Left ventricle myocardium inferior (tissue), 1 donor: ENCODE measurements around the gene KCTD20. TPM values are rescaled to one million over a fixed set of nuclear protein-coding genes. Genes with fewer than 3 reads are reported as not detected.

Source experiments
- DNase-seq: peaks from one replicate; pipeline ENCODE4 v3.0.0-alpha.2; 2020
- H3K27ac ChIP-seq: fragments of 200-600 bp; replicated peaks from 2 replicates; pipeline ENCODE4 v1.8.0; 2021
- H3K27me3 ChIP-seq: fragments of 200-600 bp; 2 replicates; pipeline ENCODE4 v1.8.0; 2021; ENCODE audit warnings: low read depth
- H3K36me3 ChIP-seq: fragments of 200-600 bp; 2 replicates; pipeline ENCODE4 v1.8.0; 2021
- H3K4me1 ChIP-seq: fragments of 200-600 bp; 2 replicates; pipeline ENCODE4 v1.8.0; 2021
- H3K4me3 ChIP-seq: fragments of 200-600 bp; 2 replicates; pipeline ENCODE4 v1.8.0; 2021; ENCODE audit warnings: mild to moderate bottlenecking, moderate library complexity
- H3K9me3 ChIP-seq: fragments of 200-600 bp; replicated peaks from 2 replicates; pipeline ENCODE4 v1.8.0; 2021
- intact Hi-C: fragments of 100-400 bp; cut with micrococcal nuclease; formaldehyde crosslinking; loops from one replicate; pipeline ENCODE4 v1.11.0; 2022
- total RNA-seq: library from RNA; stranded (reverse); fragmentation: NEBNext Ultra II Directional; extraction: Animal tissue kit (Norgen Biotek cat#: 25700); gene quantifications from one replicate; pipeline ENCODE4 v1.2.1, GENCODE V29; 2021
- TF ChIP-seq, protein P1 (sequence below): fragments of 200-600 bp; IDR thresholded peaks from 2 replicates; pipeline ENCODE4 v1.8.0; 2021; ENCODE audit warnings: antibody characterized with exemption, mild to moderate bottlenecking, borderline replicate concordance
- donor health status: DM: no; HTN: yes; CAD: no; lungs with severe emphysema.

Gene KCTD20
- total RNA-seq, 1 donor from 2014 or later, result 21.3 TPM

DNA sequence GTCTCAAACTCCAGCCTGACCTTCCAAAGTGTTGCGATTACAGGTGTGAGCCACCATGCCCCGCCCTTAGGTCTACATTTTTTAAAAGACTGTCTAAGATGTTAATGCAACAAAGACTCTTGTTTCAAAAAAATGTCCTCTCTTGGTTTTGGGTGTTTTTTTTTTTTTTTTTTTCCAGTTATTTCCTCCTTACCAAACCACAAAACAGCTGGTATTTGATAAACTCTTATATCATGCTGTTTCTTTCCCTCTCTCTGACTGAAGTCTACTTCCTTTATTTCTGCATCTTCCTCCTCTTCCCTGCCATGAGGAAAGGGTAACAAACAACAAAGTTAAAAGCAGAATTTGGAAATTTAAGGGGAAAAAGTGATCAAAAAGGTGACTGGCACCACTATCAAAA is 83.3 kb downstream of the KCTD20 start:
- intact Hi-C loops, result no loop called here
- H3K4me3 ChIP-seq, result no peak overlapping the region
- no peaks in the 10 kb centered on the region for H3K27me3 ChIP-seq
- H3K9me3 ChIP-seq, result no peaks in the 10 kb centered on the region
- no peak overlapping the region for H3K27ac ChIP-seq
- DNase-seq, result no peak
- H3K4me1 ChIP-seq, result peaks cover 32% of the 10 kb centered on the region
- peaks cover 50% of the 10 kb centered on the region for H3K36me3 ChIP-seq
- TF ChIP-seq, protein P1, sequence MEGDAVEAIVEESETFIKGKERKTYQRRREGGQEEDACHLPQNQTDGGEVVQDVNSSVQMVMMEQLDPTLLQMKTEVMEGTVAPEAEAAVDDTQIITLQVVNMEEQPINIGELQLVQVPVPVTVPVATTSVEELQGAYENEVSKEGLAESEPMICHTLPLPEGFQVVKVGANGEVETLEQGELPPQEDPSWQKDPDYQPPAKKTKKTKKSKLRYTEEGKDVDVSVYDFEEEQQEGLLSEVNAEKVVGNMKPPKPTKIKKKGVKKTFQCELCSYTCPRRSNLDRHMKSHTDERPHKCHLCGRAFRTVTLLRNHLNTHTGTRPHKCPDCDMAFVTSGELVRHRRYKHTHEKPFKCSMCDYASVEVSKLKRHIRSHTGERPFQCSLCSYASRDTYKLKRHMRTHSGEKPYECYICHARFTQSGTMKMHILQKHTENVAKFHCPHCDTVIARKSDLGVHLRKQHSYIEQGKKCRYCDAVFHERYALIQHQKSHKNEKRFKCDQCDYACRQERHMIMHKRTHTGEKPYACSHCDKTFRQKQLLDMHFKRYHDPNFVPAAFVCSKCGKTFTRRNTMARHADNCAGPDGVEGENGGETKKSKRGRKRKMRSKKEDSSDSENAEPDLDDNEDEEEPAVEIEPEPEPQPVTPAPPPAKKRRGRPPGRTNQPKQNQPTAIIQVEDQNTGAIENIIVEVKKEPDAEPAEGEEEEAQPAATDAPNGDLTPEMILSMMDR, result no peak

- TF ChIP-seq, protein P1, result no peak
- no peaks in the 10 kb centered on the region for H3K27me3 ChIP-seq
- H3K4me1 ChIP-seq, result peaks cover 30% of the 10 kb centered on the region
- H3K9me3 ChIP-seq, result no peaks in the 10 kb centered on the region
- intact Hi-C loops, result no loop called here
- no peak overlapping the region for H3K27ac ChIP-seq
- peaks cover 46% of the 10 kb centered on the region for H3K36me3 ChIP-seq
- no peak overlapping the region for H3K4me3 ChIP-seq
- no peak for DNase-seq
These were observed 90.5 kb downstream of the KCTD20 start for GRCh38 chr6:36533321-36533720.

GRCh38 chr6:36536873-36537547 is 94.2 kb downstream of the KCTD20 start:
- TF ChIP-seq, protein P1, result no peak
- no peak overlapping the region for H3K27ac ChIP-seq
- peaks cover 72% of the 10 kb centered on the region for H3K36me3 ChIP-seq

GRCh38 chr6:36539814-36540568 is 97.2 kb downstream of the KCTD20 start:
- Histone ChIP-seq H3K36me3 (peaks cover 59% of the 10 kb centered on the region), H3K27me3 (no peaks in the 10 kb centered on the region), H3K4me1 (peaks cover 48% of the 10 kb centered on the region), H3K9me3 (no peaks in the 10 kb centered on the region), H3K27ac (peak overlapping the region; percentile 78), H3K4me3 (no peak overlapping the region)
- DNase-seq, result no peak
- intact Hi-C loops, result loop anchor here (10.0 kb wide), 1 partner anchor 55 kb away; the partner anchor contains the start of gene SRSF3
- TF ChIP-seq, protein P1, result peak; percentile 53

More at GRCh38 chr6:36536873-36537547, 94.2 kb downstream of the KCTD20 start:
- H3K9me3 ChIP-seq, result no peaks in the 10 kb centered on the region
- H3K27me3 ChIP-seq, result no peaks in the 10 kb centered on the region
- intact Hi-C loops, result no loop called here
- no peak overlapping the region for H3K4me3 ChIP-seq
- DNase-seq, result no peak
- peaks cover 43% of the 10 kb centered on the region for H3K4me1 ChIP-seq

Other genes with a start within 250 kb of the KCTD20 start
- gene BRPF3, start 246.3 kb upstream of the KCTD20 start, total RNA-seq, result 18.0 TPM
- gene PNPLA1, start 172.9 kb upstream of the KCTD20 start, total RNA-seq, result not detected
- not detected for gene BNIP5, start 106.1 kb upstream of the KCTD20 start, total RNA-seq
- gene ETV7, start 55.3 kb upstream of the KCTD20 start, total RNA-seq, result not detected
- gene PXT1, start 146 bp upstream of the KCTD20 start, total RNA-seq, result not detected
- gene STK38, start 104.5 kb downstream of the KCTD20 start, total RNA-seq, result 25.5 TPM
- 119 TPM for gene SRSF3, start 151.4 kb downstream of the KCTD20 start, total RNA-seq
- 67.2 TPM for gene CDKN1A, start 235.7 kb downstream of the KCTD20 start, total RNA-seq